22Rv1 (cell line): ENCODE results near the gene ACP3.

Experiments used
- ZFX ChIP-seq: fragments of 450-650 bp; IDR thresholded peaks from 2 replicates; pipeline ENCODE4 v1.6.1; 2017; ENCODE audit warnings: antibody characterized with exemption, borderline replicate concordance
- TF ChIP-seq, protein P1 (sequence below): fragments of 450-650 bp; IDR thresholded peaks from 2 replicates; pipeline ENCODE4 v1.5.1; 2017; ENCODE audit warnings: mild to moderate bottlenecking

DNA sequence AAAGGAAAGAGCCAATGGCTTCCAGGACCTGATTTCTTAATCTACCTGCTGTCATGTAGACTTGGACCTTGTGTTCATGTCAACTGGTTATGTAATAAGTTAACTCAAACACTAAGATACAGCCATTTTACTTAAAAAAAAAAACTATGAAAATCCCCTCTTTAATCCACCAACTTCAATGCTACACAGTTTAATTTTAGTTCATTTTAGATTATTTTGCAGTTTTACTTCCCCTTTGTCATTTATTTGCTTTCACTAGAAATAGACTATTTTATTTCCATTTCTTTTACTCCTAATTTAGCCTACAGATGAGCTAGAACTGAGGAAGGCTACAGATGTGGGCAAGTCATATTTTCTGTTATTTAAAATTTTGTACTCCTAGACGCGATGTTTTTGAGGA, 89.4 kb downstream of the ACP3 start:
- TF ChIP-seq, protein P1, sequence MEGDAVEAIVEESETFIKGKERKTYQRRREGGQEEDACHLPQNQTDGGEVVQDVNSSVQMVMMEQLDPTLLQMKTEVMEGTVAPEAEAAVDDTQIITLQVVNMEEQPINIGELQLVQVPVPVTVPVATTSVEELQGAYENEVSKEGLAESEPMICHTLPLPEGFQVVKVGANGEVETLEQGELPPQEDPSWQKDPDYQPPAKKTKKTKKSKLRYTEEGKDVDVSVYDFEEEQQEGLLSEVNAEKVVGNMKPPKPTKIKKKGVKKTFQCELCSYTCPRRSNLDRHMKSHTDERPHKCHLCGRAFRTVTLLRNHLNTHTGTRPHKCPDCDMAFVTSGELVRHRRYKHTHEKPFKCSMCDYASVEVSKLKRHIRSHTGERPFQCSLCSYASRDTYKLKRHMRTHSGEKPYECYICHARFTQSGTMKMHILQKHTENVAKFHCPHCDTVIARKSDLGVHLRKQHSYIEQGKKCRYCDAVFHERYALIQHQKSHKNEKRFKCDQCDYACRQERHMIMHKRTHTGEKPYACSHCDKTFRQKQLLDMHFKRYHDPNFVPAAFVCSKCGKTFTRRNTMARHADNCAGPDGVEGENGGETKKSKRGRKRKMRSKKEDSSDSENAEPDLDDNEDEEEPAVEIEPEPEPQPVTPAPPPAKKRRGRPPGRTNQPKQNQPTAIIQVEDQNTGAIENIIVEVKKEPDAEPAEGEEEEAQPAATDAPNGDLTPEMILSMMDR, result no peak
- no peak for TF ChIP-seq ZFX
